ENCODE measurements around the gene LRRC32.
A peak's percentile ranks its signal among the peaks of the same experiment; 100 is the strongest.

Gene LRRC32

GRCh38 chr11:76673176-76674142, 2.9 kb upstream of the LRRC32 start:
- DNase-seq (ENCODE audit: insufficient read length) (no peak), FAIRE-seq (no peak)
- no peak for TF ChIP-seq POLR2AphosphoS5 (IDR thresholded peaks at IDR 0.05; ENCODE audit: low read depth, low read length)
- no peak for TF ChIP-seq TAF1 (IDR thresholded peaks at IDR 0.05; ENCODE audit: borderline replicate concordance, low read depth, low read length)
- TF ChIP-seq POLR2A (IDR thresholded peaks at IDR 0.05; ENCODE audit: low read depth, low read length): no peak

- DNase-seq (ENCODE audit: insufficient read length): peak; percentile 66
- peak; percentile 99 for FAIRE-seq
Observed at GRCh38 chr11:76672431-76673175, 2.1 kb upstream of the LRRC32 start.

GRCh38 chr11:76671626-76672309, 1.2 kb upstream of the LRRC32 start:
- FAIRE-seq: no peak
- no peak for TF ChIP-seq TAF1 (IDR thresholded peaks at IDR 0.05; ENCODE audit: borderline replicate concordance, low read depth, low read length)
- TF ChIP-seq POLR2AphosphoS5 (IDR thresholded peaks at IDR 0.05; ENCODE audit: low read depth, low read length): no peak
- no peak for TF ChIP-seq POLR2A (IDR thresholded peaks at IDR 0.05; ENCODE audit: low read depth, low read length)
- no peak for DNase-seq (ENCODE audit: insufficient read length)

More at GRCh38 chr11:76672431-76673175, 2.1 kb upstream of the LRRC32 start:
- no peak for TF ChIP-seq POLR2AphosphoS5 (IDR thresholded peaks at IDR 0.05; ENCODE audit: low read depth, low read length)
- peak; percentile 22; the same call in 1 of the 2 replicates for TF ChIP-seq POLR2A (IDR thresholded peaks at IDR 0.05; ENCODE audit: low read depth, low read length)
- TF ChIP-seq TAF1 (IDR thresholded peaks at IDR 0.05; ENCODE audit: borderline replicate concordance, low read depth, low read length): peak; percentile 91

- TF ChIP-seq TAF1 (IDR thresholded peaks at IDR 0.05; ENCODE audit: borderline replicate concordance, low read depth, low read length) (no peak), POLR2AphosphoS5 (IDR thresholded peaks at IDR 0.05; ENCODE audit: low read depth, low read length) (no peak), POLR2A (IDR thresholded peaks at IDR 0.05; ENCODE audit: low read depth, low read length) (no peak)
- DNase-seq (ENCODE audit: insufficient read length) (no peak), FAIRE-seq (no peak)
Observed at GRCh38 chr11:76671237-76671592, 668 bp upstream of the LRRC32 start.

GRCh38 chr11:76669901-76670484, 554 bp downstream of the LRRC32 start:
- peak; percentile 14 for DNase-seq (ENCODE audit: insufficient read length)
- no peak for TF ChIP-seq POLR2A (IDR thresholded peaks at IDR 0.05; ENCODE audit: low read depth, low read length)
- no peak for TF ChIP-seq POLR2AphosphoS5 (IDR thresholded peaks at IDR 0.05; ENCODE audit: low read depth, low read length)
- TF ChIP-seq TAF1 (IDR thresholded peaks at IDR 0.05; ENCODE audit: borderline replicate concordance, low read depth, low read length): no peak
- peak; percentile 88 for FAIRE-seq

- TF ChIP-seq POLR2A (IDR thresholded peaks at IDR 0.05; ENCODE audit: low read depth, low read length): no peak
- no peak for TF ChIP-seq TAF1 (IDR thresholded peaks at IDR 0.05; ENCODE audit: borderline replicate concordance, low read depth, low read length)
- no peak for TF ChIP-seq POLR2AphosphoS5 (IDR thresholded peaks at IDR 0.05; ENCODE audit: low read depth, low read length)
- FAIRE-seq (peak; percentile 69), DNase-seq (ENCODE audit: insufficient read length) (peak; percentile 7)
Observed at GRCh38 chr11:76668362-76669155, 2.0 kb downstream of the LRRC32 start.

- TF ChIP-seq TAF1 (IDR thresholded peaks at IDR 0.05; ENCODE audit: borderline replicate concordance, low read depth, low read length) (no peak), POLR2AphosphoS5 (IDR thresholded peaks at IDR 0.05; ENCODE audit: low read depth, low read length) (no peak), POLR2A (IDR thresholded peaks at IDR 0.05; ENCODE audit: low read depth, low read length) (no peak)
- FAIRE-seq (peak; percentile 67), DNase-seq (ENCODE audit: insufficient read length) (peak; percentile 16)
Observed at GRCh38 chr11:76667856-76668255, 2.7 kb downstream of the LRRC32 start.

- DNase-seq (ENCODE audit: insufficient read length) (peak; percentile 5), FAIRE-seq (peak; percentile 75)
- no peak for TF ChIP-seq POLR2A (IDR thresholded peaks at IDR 0.05; ENCODE audit: low read depth, low read length)
- no peak for TF ChIP-seq POLR2AphosphoS5 (IDR thresholded peaks at IDR 0.05; ENCODE audit: low read depth, low read length)
- TF ChIP-seq TAF1 (IDR thresholded peaks at IDR 0.05; ENCODE audit: borderline replicate concordance, low read depth, low read length): no peak
Observed at GRCh38 chr11:76667271-76667818, 3.2 kb downstream of the LRRC32 start.

GRCh38 chr11:76666830-76667229, 3.7 kb downstream of the LRRC32 start:
- FAIRE-seq: no peak
- no peak for DNase-seq (ENCODE audit: insufficient read length)
- no peak for TF ChIP-seq POLR2AphosphoS5 (IDR thresholded peaks at IDR 0.05; ENCODE audit: low read depth, low read length)
- no peak for TF ChIP-seq POLR2A (IDR thresholded peaks at IDR 0.05; ENCODE audit: low read depth, low read length)
- TF ChIP-seq TAF1 (IDR thresholded peaks at IDR 0.05; ENCODE audit: borderline replicate concordance, low read depth, low read length): no peak

- TF ChIP-seq POLR2AphosphoS5 (IDR thresholded peaks at IDR 0.05; ENCODE audit: low read depth, low read length) (no peak), TAF1 (IDR thresholded peaks at IDR 0.05; ENCODE audit: borderline replicate concordance, low read depth, low read length) (no peak), POLR2A (IDR thresholded peaks at IDR 0.05; ENCODE audit: low read depth, low read length) (no peak)
- peak; percentile 58 for DNase-seq (ENCODE audit: insufficient read length)
- peak; percentile 91 for FAIRE-seq
Observed at GRCh38 chr11:76666408-76666807, 4.1 kb downstream of the LRRC32 start.
